HepG2 (cell line): ENCODE measurements around the gene CD248. TPM values are rescaled to one million over a fixed set of nuclear protein-coding genes. Genes with fewer than 3 reads are reported as not detected.
A peak's percentile ranks its signal among the peaks of the same experiment; 100 is the strongest.

Experiments
- DNMT3B ChIP-seq: conservative IDR thresholded peaks from 2 replicates; pipeline ENCODE4 v1.6.1; 2016; ENCODE audit warnings: missing biosample characterization, control low read depth
- HNF4A ChIP-seq: sonication (generic); formaldehyde crosslinking; IDR thresholded peaks from 2 replicates; pipeline ENCODE4 v1.4.0; 2020; ENCODE audit warnings: missing genetic modification reagents
- MAFK ChIP-seq, 2 experiments: IDR thresholded peaks in 1 of 2; conservative IDR thresholded peaks in 1 of 2; 2 replicates each; pipeline ENCODE4 v1.6.1; 2011; ENCODE audit warnings: improper control_type of control experiment in 2 of 2, low read length in 2 of 2
- MYNN ChIP-seq: sonication (generic); formaldehyde crosslinking; IDR thresholded peaks from 2 replicates; pipeline ENCODE4 v1.4.0; 2020; ENCODE audit warnings: mild to moderate bottlenecking, low read depth, missing genetic modification reagents
- NFRKB ChIP-seq: fragments of 450-650 bp; IDR thresholded peaks from 2 replicates; pipeline ENCODE4 v1.6.1; 2017
- NR2F6 ChIP-seq, 2 experiments: IDR thresholded peaks; 2 replicates each; pipeline ENCODE4 v1.6.1; 2016; ENCODE audit warnings: antibody characterized with exemption in 1 of 2, mild to moderate bottlenecking in 1 of 2
- NRL ChIP-seq: sonication (generic); formaldehyde crosslinking; IDR thresholded peaks from 2 replicates; pipeline ENCODE4 v1.5.0; 2020; ENCODE audit warnings: missing genetic modification reagents, mild to moderate bottlenecking, moderate library complexity, borderline replicate concordance
- SSRP1 ChIP-seq: IDR thresholded peaks from 2 replicates; pipeline ENCODE4 v1.6.1; 2016; ENCODE audit warnings: control low read depth
- ZNF224 ChIP-seq: sonication (generic); formaldehyde crosslinking; IDR thresholded peaks from 2 replicates; pipeline ENCODE4 v1.5.0; 2020; ENCODE audit warnings: mild to moderate bottlenecking, missing genetic modification reagents
- ZNF24 ChIP-seq: fragments of 450-650 bp; IDR thresholded peaks from 2 replicates; pipeline ENCODE4 v1.6.1; 2017; ENCODE audit warnings: antibody characterized with exemption, mild to moderate bottlenecking
- ZNF333 ChIP-seq: sonication (generic); formaldehyde crosslinking; IDR thresholded peaks from 2 replicates; pipeline ENCODE4 v1.4.0; 2020; ENCODE audit warnings: mild to moderate bottlenecking, missing genetic modification reagents, borderline replicate concordance
- ZNF629 ChIP-seq: sonication (generic); formaldehyde crosslinking; conservative IDR thresholded peaks from 2 replicates; pipeline ENCODE4 v1.5.0; 2020; ENCODE audit warnings: missing genetic modification reagents
- polyA plus RNA-seq, 8 experiments: library from polyadenylated mRNA; depleted of rRNA in 3 of 8; stranded (reverse) in 7 of 8; unstranded in 1 of 8; fragments of >200 nt; fragmentation: Illumina TruSeq in 4 of 8; extraction: Trizol in 4 of 8; gene quantifications; 2 replicates each; pipeline versions ENCODE4 v1.2.1 to v1.2.3, GENCODE V29; 2011 to 2016; ENCODE audit warnings: low read depth in 4 of 8, missing spikeins in 1 of 8, mixed read lengths in 1 of 8; ENCODE audit not compliant: insufficient read depth in 1 of 8
- total RNA-seq, 5 experiments: library from RNA; depleted of rRNA; stranded (reverse); fragments of >200 nt; fragmentation: Illumina TruSeq; extraction: Trizol; gene quantifications; 2 replicates each; pipeline ENCODE4 v1.2.3, GENCODE V29; 2016; ENCODE audit warnings: low read depth in 1 of 5
- TF ChIP-seq, protein P1 (sequence below): sonication (generic); formaldehyde crosslinking; IDR thresholded peaks from 2 replicates; pipeline ENCODE4 v1.4.0; 2020; ENCODE audit warnings: missing genetic modification reagents; ENCODE audit errors: not compliant biosample characterization
- TF ChIP-seq, protein P2 (sequence below): sonication (generic); formaldehyde crosslinking; conservative IDR thresholded peaks from 2 replicates; pipeline ENCODE4 v1.8.0; 2022; ENCODE audit warnings: missing genetic modification reagents
- TF ChIP-seq, protein P3 (sequence below): sonication (generic); formaldehyde crosslinking; conservative IDR thresholded peaks from 2 replicates; pipeline ENCODE4 v1.8.0; 2022; ENCODE audit warnings: mild to moderate bottlenecking, moderate library complexity, missing genetic modification reagents
- TF ChIP-seq, protein P4 (sequence below): sonication (generic); formaldehyde crosslinking; conservative IDR thresholded peaks from 2 replicates; pipeline ENCODE4 v1.4.0; 2020; ENCODE audit warnings: missing genetic modification reagents
- TF ChIP-seq, protein P5 (sequence below): sonication (generic); formaldehyde crosslinking; IDR thresholded peaks from 2 replicates; pipeline ENCODE4 v1.4.0; 2020; ENCODE audit warnings: missing genetic modification reagents
- TF ChIP-seq, protein P6 (sequence below): sonication (generic); formaldehyde crosslinking; IDR thresholded peaks from 2 replicates; pipeline ENCODE4 v1.9.0; 2021; ENCODE audit warnings: missing genetic modification reagents, mild to moderate bottlenecking, borderline replicate concordance

CD248 gene
- total and polyA plus RNA-seq, 2 of the 13 experiments (the other 11 are each of a cell fraction or from before 2014, with no cell fraction given) = 0.25 to 0.35 TPM

DNA sequence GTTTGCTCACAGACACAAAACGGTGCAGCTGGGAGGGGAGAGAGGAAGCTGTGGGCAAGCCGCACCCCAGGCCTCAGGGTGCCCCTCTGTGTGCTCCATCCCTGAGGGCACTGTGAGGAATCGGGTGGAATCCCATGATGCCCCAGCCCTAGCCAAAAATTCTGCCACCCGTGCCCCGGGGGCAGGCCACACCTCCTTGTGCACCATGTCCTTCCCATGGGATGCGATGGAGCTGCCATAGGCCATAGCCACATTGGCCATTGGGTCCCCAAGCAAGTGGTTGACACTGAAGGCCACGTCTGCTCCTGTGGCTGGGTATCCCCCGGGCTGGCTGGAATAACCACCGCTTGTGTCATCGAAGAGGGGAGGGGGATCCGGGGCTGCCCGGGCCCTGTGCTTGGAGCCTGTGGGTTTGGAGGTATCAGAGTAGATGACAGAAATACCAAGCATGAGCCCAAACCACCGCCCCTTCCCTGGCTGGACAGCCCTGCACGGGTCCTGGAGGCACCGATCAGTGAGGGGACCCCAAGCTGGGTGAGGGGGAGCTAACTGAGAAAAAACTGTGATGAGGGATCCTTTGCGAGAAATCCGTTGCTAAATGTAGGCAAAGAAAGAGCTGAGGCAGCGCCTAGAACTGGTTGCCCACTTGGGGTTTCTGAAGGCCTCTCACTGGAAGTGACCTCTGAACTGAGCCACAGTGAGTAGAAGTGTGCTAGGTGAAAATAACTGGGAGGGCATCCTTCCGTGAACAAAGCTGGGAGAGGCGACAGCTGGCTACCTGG is 28.8 kb downstream of the CD248 start (continued):
- TF ChIP-seq, protein P1, sequence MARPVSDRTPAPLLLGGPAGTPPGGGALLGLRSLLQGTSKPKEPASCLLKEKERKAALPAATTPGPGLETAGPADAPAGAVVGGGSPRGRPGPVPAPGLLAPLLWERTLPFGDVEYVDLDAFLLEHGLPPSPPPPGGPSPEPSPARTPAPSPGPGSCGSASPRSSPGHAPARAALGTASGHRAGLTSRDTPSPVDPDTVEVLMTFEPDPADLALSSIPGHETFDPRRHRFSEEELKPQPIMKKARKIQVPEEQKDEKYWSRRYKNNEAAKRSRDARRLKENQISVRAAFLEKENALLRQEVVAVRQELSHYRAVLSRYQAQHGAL (CRISPR knock-in tag) = no peak
- TF ChIP-seq ZNF24 = no peak
- TF ChIP-seq, protein P2, sequence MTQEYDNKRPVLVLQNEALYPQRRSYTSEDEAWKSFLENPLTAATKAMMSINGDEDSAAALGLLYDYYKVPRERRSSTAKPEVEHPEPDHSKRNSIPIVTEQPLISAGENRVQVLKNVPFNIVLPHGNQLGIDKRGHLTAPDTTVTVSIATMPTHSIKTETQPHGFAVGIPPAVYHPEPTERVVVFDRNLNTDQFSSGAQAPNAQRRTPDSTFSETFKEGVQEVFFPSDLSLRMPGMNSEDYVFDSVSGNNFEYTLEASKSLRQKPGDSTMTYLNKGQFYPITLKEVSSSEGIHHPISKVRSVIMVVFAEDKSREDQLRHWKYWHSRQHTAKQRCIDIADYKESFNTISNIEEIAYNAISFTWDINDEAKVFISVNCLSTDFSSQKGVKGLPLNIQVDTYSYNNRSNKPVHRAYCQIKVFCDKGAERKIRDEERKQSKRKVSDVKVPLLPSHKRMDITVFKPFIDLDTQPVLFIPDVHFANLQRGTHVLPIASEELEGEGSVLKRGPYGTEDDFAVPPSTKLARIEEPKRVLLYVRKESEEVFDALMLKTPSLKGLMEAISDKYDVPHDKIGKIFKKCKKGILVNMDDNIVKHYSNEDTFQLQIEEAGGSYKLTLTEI (CRISPR knock-in tag) = no peak
- TF ChIP-seq MYNN (CRISPR knock-in tag) = 0 out of 2 replicates have a peak, but pooled peaks have one; percentile 40
- TF ChIP-seq, protein P3, sequence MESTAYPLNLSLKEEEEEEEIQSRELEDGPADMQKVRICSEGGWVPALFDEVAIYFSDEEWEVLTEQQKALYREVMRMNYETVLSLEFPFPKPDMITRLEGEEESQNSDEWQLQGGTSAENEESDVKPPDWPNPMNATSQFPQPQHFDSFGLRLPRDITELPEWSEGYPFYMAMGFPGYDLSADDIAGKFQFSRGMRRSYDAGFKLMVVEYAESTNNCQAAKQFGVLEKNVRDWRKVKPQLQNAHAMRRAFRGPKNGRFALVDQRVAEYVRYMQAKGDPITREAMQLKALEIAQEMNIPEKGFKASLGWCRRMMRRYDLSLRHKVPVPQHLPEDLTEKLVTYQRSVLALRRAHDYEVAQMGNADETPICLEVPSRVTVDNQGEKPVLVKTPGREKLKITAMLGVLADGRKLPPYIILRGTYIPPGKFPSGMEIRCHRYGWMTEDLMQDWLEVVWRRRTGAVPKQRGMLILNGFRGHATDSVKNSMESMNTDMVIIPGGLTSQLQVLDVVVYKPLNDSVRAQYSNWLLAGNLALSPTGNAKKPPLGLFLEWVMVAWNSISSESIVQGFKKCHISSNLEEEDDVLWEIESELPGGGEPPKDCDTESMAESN (CRISPR knock-in tag) = no peak
- TF ChIP-seq MAFK (conservative IDR thresholded peaks at IDR 0.05 in 1 of 2, IDR thresholded peaks at IDR 0.05 in 1 of 2; ENCODE audit: low read length in 2 of 2) = no peak
- peak; percentile 51; the same call in 1 of the 2 replicates for TF ChIP-seq NRL
- no peak for TF ChIP-seq DNMT3B (CRISPR knock-in tag)
- TF ChIP-seq ZNF333 (CRISPR knock-in tag) = peak; percentile 39; the same call in 1 of the 2 replicates
- peak; percentile 47 for TF ChIP-seq NR2F6 (IDR thresholded peaks at IDR 0.05)
- TF ChIP-seq NR2F6 (CRISPR knock-in tag; IDR thresholded peaks at IDR 0.05) = no peak
- TF ChIP-seq, protein P4, sequence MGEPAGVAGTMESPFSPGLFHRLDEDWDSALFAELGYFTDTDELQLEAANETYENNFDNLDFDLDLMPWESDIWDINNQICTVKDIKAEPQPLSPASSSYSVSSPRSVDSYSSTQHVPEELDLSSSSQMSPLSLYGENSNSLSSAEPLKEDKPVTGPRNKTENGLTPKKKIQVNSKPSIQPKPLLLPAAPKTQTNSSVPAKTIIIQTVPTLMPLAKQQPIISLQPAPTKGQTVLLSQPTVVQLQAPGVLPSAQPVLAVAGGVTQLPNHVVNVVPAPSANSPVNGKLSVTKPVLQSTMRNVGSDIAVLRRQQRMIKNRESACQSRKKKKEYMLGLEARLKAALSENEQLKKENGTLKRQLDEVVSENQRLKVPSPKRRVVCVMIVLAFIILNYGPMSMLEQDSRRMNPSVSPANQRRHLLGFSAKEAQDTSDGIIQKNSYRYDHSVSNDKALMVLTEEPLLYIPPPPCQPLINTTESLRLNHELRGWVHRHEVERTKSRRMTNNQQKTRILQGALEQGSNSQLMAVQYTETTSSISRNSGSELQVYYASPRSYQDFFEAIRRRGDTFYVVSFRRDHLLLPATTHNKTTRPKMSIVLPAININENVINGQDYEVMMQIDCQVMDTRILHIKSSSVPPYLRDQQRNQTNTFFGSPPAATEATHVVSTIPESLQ (CRISPR knock-in tag) = no peak
- TF ChIP-seq, protein P5, sequence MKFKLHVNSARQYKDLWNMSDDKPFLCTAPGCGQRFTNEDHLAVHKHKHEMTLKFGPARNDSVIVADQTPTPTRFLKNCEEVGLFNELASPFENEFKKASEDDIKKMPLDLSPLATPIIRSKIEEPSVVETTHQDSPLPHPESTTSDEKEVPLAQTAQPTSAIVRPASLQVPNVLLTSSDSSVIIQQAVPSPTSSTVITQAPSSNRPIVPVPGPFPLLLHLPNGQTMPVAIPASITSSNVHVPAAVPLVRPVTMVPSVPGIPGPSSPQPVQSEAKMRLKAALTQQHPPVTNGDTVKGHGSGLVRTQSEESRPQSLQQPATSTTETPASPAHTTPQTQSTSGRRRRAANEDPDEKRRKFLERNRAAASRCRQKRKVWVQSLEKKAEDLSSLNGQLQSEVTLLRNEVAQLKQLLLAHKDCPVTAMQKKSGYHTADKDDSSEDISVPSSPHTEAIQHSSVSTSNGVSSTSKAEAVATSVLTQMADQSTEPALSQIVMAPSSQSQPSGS = no peak
- TF ChIP-seq ZNF629 = no peak; the same call in 1 of the 2 replicates
- TF ChIP-seq NFRKB = no peak
- TF ChIP-seq SSRP1 (CRISPR knock-in tag) = no peak
- TF ChIP-seq, protein P6, sequence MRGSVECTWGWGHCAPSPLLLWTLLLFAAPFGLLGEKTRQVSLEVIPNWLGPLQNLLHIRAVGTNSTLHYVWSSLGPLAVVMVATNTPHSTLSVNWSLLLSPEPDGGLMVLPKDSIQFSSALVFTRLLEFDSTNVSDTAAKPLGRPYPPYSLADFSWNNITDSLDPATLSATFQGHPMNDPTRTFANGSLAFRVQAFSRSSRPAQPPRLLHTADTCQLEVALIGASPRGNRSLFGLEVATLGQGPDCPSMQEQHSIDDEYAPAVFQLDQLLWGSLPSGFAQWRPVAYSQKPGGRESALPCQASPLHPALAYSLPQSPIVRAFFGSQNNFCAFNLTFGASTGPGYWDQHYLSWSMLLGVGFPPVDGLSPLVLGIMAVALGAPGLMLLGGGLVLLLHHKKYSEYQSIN (CRISPR knock-in tag) = no peak
- TF ChIP-seq ZNF224 (CRISPR knock-in tag) = no peak
- TF ChIP-seq HNF4A (CRISPR knock-in tag) = peak; percentile 55; the same call in 1 of the 2 replicates
